ENCODE data around the gene TSSC4.

The TSSC4 gene

DNA sequence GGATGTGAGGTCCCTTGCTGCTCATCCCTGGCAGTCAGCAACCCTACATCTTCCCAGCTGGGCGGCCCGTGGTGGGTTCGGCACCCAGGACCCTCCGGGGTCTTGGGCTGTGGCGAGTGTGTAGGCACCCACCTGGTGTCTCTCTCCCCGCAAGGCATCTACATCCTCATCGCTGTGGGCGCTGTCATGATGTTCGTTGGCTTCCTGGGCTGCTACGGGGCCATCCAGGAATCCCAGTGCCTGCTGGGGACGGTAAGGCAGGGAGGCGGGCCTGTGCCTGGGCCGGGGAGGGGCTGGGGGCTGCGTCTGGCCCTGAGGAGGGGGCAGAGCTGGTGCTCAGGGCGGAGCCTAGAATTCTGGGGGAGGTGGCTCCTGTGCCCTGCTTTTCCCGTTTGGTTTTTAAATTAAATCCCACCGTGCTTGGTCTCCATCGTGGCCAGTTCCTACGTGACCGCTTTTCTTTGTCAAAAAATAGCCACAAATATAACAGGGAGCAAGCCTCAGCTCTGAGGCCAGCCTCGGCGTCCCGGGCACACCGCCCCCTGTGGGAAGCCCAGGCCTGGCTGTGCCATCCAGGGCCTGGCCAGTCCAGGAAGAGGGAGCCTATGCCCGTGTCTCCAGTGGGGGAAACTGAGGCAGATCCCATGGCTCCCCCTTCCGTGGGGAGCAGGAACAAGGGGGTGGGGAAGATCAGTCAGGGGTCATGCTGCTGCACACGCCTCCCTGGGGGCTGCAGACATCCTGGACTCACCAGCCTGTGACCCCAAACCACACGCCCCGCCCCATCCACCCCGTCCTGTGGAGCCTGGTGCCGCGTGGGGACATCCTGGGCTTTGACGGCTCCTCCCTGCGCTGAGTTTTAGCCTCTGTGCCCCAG is 6.4 kb upstream of the TSSC4 start:
- no peaks in the 10 kb centered on the region for H3K9me3 ChIP-seq (ENCODE audit: control insufficient read depth, low read length)
- peaks cover 5% of the 10 kb centered on the region for H3K36me3 ChIP-seq (ENCODE audit: control insufficient read depth, insufficient read depth, low read length)
- no peaks in the 10 kb centered on the region for H3K27me3 ChIP-seq (ENCODE audit: control insufficient read depth, insufficient read depth, low read length, poor library complexity, severe bottlenecking)
- no peak overlapping the region for H3K4me3 ChIP-seq (ENCODE audit: insufficient read depth, low read depth, low read length)
- peaks cover 8% of the 10 kb centered on the region for H3K4me1 ChIP-seq (ENCODE audit: control insufficient read depth, insufficient read depth, low read length)
- WGBS, 2 experiments = 90 to 91% methylated on average over 34 of the region's 34 CpGs
- no peak overlapping the region for H3K27ac ChIP-seq (ENCODE audit: insufficient read depth, low read depth, low read length, poor library complexity, severe bottlenecking)

DNA sequence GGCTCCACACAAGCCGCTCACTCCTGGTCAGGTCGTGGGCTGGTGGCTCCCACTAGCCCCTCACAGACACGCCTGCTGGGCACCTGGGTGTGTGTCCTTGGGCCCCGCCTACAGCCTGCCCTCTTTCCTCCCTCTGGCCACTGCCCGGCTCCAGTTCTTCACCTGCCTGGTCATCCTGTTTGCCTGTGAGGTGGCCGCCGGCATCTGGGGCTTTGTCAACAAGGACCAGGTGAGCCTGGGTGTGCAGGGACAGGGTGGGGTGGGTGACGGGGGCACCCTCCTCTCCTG is 5.8 kb upstream of the TSSC4 start:
- Histone ChIP-seq H3K36me3 (ENCODE audit: control insufficient read depth, insufficient read depth, low read length) (peaks cover 5% of the 10 kb centered on the region), H3K27me3 (ENCODE audit: control insufficient read depth, insufficient read depth, low read length, poor library complexity, severe bottlenecking) (no peaks in the 10 kb centered on the region), H3K27ac (ENCODE audit: insufficient read depth, low read depth, low read length, poor library complexity, severe bottlenecking) (no peak overlapping the region), H3K4me3 (ENCODE audit: insufficient read depth, low read depth, low read length) (no peak overlapping the region), H3K9me3 (ENCODE audit: control insufficient read depth, low read length) (no peaks in the 10 kb centered on the region), H3K4me1 (ENCODE audit: control insufficient read depth, insufficient read depth, low read length) (peaks cover 9% of the 10 kb centered on the region)
- WGBS, 2 experiments = 86 to 92% methylated on average over 8 of the region's 8 CpGs

DNA sequence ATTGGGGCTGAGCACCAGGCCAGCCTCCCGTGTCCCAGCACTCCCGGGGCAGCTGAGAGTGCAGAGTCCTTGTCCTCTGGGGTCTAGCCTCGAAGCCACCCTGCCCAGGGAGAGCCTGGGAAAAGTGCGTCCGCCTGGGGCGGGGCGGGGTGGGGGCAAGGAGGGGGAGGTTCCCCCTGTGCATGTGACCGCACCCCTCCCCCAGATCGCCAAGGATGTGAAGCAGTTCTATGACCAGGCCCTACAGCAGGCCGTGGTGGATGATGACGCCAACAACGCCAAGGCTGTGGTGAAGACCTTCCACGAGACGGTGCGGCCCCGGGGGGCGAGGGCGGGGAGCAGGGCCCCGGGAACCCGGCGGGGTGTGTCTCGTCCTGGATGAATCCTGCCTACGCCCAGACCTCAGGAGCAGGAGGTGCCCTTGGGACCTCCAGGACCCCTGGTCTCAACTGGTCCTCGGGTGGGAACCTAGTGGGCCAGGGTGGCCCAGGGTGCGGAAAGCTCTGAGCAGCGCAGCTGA is 5.3 kb upstream of the TSSC4 start:
- H3K36me3 ChIP-seq (ENCODE audit: control insufficient read depth, insufficient read depth, low read length) = peaks cover 5% of the 10 kb centered on the region
- H3K9me3 ChIP-seq (ENCODE audit: control insufficient read depth, low read length) = no peaks in the 10 kb centered on the region
- WGBS, 2 experiments = 95 to 96% methylated on average over 26 of the region's 26 CpGs

DNA sequence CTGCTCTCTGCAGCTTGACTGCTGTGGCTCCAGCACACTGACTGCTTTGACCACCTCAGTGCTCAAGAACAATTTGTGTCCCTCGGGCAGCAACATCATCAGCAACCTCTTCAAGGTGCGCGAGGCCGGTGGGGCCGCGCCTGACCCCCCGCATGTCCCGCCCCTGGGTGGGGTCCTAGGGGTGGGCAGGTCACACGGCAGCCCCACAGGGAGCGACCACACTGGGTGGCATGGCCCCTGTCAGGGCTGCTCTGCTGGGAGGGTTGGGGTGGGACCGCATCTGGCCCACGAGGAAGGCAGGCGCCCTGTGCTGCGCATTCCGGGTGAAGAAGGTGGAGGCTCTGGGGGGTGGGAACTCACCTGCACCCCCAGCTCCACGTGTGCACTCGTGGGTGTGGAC is 4.7 kb upstream of the TSSC4 start:
- peaks cover 5% of the 10 kb centered on the region for H3K36me3 ChIP-seq (ENCODE audit: control insufficient read depth, insufficient read depth, low read length)
- H3K4me1 ChIP-seq (ENCODE audit: control insufficient read depth, insufficient read depth, low read length) = peaks cover 5% of the 10 kb centered on the region
- WGBS, 2 experiments = 95% methylated on average over 17 of the region's 17 CpGs
- no peaks in the 10 kb centered on the region for H3K9me3 ChIP-seq (ENCODE audit: control insufficient read depth, low read length)
- H3K27me3 ChIP-seq (ENCODE audit: control insufficient read depth, insufficient read depth, low read length, poor library complexity, severe bottlenecking) = no peaks in the 10 kb centered on the region
- H3K27ac ChIP-seq (ENCODE audit: insufficient read depth, low read depth, low read length, poor library complexity, severe bottlenecking) = no peak overlapping the region
- no peak overlapping the region for H3K4me3 ChIP-seq (ENCODE audit: insufficient read depth, low read depth, low read length)

More for the DNA sequence above, 5.3 kb upstream of the TSSC4 start:
- H3K4me1 ChIP-seq (ENCODE audit: control insufficient read depth, insufficient read depth, low read length) = peaks cover 8% of the 10 kb centered on the region
- H3K4me3 ChIP-seq (ENCODE audit: insufficient read depth, low read depth, low read length) = no peak overlapping the region
- H3K27ac ChIP-seq (ENCODE audit: insufficient read depth, low read depth, low read length, poor library complexity, severe bottlenecking) = no peak overlapping the region
- H3K27me3 ChIP-seq (ENCODE audit: control insufficient read depth, insufficient read depth, low read length, poor library complexity, severe bottlenecking) = no peaks in the 10 kb centered on the region

DNA sequence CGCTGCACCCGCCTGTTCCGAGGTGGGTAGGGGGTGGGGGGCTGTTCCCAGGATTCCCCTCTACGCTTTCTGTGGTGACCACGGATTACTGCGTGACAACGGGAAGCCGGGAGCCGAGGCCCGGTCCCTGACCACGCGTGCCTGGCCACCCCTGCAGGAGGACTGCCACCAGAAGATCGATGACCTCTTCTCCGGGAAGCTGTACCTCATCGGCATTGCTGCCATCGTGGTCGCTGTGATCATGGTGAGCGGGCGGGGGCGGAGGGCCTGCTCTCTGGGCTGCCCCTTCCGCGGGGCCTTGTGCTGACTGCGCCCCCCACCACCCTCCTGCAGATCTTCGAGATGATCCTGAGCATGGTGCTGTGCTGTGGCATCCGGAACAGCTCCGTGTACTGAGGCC is 4.1 kb upstream of the TSSC4 start:
- Histone ChIP-seq H3K9me3 (ENCODE audit: control insufficient read depth, low read length) (no peaks in the 10 kb centered on the region), H3K36me3 (ENCODE audit: control insufficient read depth, insufficient read depth, low read length) (peaks cover 5% of the 10 kb centered on the region), H3K4me1 (ENCODE audit: control insufficient read depth, insufficient read depth, low read length) (peaks cover 7% of the 10 kb centered on the region), H3K27ac (ENCODE audit: insufficient read depth, low read depth, low read length, poor library complexity, severe bottlenecking) (no peak overlapping the region), H3K27me3 (ENCODE audit: control insufficient read depth, insufficient read depth, low read length, poor library complexity, severe bottlenecking) (no peaks in the 10 kb centered on the region), H3K4me3 (ENCODE audit: insufficient read depth, low read depth, low read length) (no peak overlapping the region)
- WGBS, 2 experiments = 94% methylated on average over 26 of the region's 26 CpGs

DNA sequence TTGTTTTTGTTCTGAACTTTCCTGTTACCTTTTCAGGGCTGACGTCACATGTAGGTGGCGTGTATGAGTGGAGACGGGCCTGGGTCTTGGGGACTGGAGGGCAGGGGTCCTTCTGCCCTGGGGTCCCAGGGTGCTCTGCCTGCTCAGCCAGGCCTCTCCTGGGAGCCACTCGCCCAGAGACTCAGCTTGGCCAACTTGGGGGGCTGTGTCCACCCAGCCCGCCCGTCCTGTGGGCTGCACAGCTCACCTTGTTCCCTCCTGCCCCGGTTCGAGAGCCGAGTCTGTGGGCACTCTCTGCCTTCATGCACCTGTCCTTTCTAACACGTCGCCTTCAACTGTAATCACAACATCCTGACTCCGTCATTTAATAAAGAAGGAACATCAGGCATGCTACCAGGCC is 3.5 kb upstream of the TSSC4 start:
- H3K27me3 ChIP-seq (ENCODE audit: control insufficient read depth, insufficient read depth, low read length, poor library complexity, severe bottlenecking) = no peaks in the 10 kb centered on the region
- H3K4me1 ChIP-seq (ENCODE audit: control insufficient read depth, insufficient read depth, low read length) = peaks cover 12% of the 10 kb centered on the region
- WGBS, 2 experiments = 87 to 89% methylated on average over 12 of the region's 12 CpGs
- no peak overlapping the region for H3K4me3 ChIP-seq (ENCODE audit: insufficient read depth, low read depth, low read length)
- H3K36me3 ChIP-seq (ENCODE audit: control insufficient read depth, insufficient read depth, low read length) = peaks cover 5% of the 10 kb centered on the region
- no peaks in the 10 kb centered on the region for H3K9me3 ChIP-seq (ENCODE audit: control insufficient read depth, low read length)
- no peak overlapping the region for H3K27ac ChIP-seq (ENCODE audit: insufficient read depth, low read depth, low read length, poor library complexity, severe bottlenecking)

DNA sequence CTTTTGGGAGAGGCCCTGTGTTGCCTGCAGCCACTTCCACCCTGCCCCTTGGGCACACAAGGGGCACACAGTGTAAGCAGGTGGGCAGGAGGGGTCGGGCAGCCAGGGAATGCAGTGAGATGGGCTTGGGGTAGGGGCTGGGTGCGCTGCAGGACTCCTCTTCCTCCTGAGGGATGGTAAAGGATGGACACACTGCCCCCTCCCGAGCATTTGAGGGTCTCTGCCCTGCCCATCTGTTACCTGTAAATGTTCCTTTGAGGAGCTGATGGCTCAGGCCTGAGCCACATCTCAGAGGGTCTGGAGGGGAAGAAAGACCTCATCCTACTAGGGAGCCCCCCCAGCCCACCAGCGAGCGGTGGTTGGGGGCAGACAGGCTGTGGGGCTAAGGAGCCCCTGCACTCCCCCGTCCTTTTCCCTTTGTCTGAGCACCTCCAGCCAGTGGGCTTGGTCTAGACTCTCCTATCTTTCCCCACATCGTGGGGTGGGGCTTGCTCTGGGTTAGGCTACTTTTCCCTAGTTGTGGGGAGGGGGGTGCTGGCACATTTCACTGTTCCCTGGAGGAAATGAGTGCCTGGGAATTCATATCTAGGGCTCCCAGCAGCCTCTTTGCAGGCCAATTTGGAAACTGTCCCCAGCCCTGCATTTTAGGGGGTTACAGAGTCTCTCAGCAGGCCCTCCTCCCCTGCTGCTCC is 1.7 kb upstream of the TSSC4 start:
- no peak overlapping the region for H3K27ac ChIP-seq (ENCODE audit: insufficient read depth, low read depth, low read length, poor library complexity, severe bottlenecking)
- WGBS, 2 experiments = 85 to 86% methylated on average over 7 of the region's 7 CpGs
- no peak overlapping the region for H3K4me3 ChIP-seq (ENCODE audit: insufficient read depth, low read depth, low read length)
- peaks cover 19% of the 10 kb centered on the region for H3K36me3 ChIP-seq (ENCODE audit: control insufficient read depth, insufficient read depth, low read length)
- H3K9me3 ChIP-seq (ENCODE audit: control insufficient read depth, low read length) = no peaks in the 10 kb centered on the region
- peaks cover 12% of the 10 kb centered on the region for H3K4me1 ChIP-seq (ENCODE audit: control insufficient read depth, insufficient read depth, low read length)
- H3K27me3 ChIP-seq (ENCODE audit: control insufficient read depth, insufficient read depth, low read length, poor library complexity, severe bottlenecking) = no peaks in the 10 kb centered on the region

DNA sequence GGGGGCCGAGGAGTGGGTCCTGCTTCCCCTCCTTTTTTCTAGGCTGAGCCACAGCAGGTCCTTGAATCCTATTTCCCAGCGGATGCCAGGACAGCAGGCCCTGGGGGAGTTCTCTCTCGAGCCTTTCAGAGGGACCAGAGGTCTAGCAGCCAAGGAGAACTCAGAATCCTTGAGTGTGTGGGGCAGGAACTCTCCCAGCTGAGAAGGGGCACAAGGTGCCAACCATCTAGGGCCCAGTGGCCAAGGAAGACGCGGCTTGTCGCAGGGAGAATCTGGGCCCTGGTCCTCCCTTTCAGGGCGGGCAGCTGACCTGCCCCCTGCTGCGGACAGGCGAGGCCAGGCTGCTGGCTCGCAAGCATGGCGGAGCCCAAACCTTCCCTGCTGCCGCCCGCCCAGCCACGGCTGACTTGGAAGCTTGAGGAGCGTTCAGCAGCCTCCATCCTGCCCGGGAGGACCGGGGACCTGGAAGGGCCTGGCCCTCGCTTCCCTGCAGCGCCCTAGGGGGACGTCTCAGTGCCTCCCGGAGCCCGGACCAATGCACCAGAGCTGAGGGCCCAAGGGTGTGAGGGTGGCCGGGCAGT is 972 bp upstream of the TSSC4 start:
- Histone ChIP-seq H3K9me3 (ENCODE audit: control insufficient read depth, low read length) (no peaks in the 10 kb centered on the region), H3K27ac (ENCODE audit: insufficient read depth, low read depth, low read length, poor library complexity, severe bottlenecking) (peak overlapping the region; percentile 86), H3K36me3 (ENCODE audit: control insufficient read depth, insufficient read depth, low read length) (peaks cover 19% of the 10 kb centered on the region), H3K27me3 (ENCODE audit: control insufficient read depth, insufficient read depth, low read length, poor library complexity, severe bottlenecking) (no peaks in the 10 kb centered on the region), H3K4me1 (ENCODE audit: control insufficient read depth, insufficient read depth, low read length) (peaks cover 12% of the 10 kb centered on the region), H3K4me3 (ENCODE audit: insufficient read depth, low read depth, low read length) (peak overlapping the region; percentile 52)
- 76 to 81% methylated on average over 23 of the region's 23 CpGs for WGBS, 2 experiments

DNA sequence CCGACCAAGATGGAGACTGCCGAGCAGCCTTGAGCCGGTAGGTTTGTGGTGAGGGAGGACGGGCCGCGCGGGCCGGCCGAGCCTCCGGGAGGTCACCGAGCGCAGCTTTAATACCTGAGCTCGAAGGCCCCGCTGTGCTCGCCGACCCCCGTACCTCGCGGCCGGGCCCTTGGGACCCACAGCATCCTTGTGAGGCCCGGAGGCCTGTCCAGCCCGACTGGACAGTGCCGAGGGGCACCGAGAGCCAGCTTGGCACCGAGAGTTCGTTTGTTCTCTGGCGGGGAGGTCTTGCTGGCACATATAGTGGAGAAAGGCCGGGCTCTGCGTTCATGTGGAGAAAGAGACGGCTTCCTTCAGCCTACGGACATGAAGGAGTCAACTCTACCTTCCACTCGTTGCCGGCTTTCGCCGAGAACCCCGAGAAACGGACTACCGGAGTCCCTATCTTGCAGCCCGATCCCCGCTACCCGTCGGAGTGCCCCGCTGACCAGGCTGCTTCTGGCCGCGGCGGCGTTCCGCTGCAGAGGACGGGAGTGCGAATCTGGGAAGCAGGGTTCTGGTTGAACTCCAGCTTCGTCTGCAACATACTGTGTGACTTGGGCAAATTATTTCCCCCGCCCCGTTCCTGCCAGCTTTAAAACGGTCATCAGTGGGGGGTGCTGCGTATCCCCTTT is 349 bp downstream of the TSSC4 start:
- H3K4me1 ChIP-seq (ENCODE audit: control insufficient read depth, insufficient read depth, low read length) = peaks cover 12% of the 10 kb centered on the region
- no peaks in the 10 kb centered on the region for H3K9me3 ChIP-seq (ENCODE audit: control insufficient read depth, low read length)
- peak overlapping the region; percentile 39 for H3K27ac ChIP-seq (ENCODE audit: insufficient read depth, low read depth, low read length, poor library complexity, severe bottlenecking)
- peaks cover 19% of the 10 kb centered on the region for H3K36me3 ChIP-seq (ENCODE audit: control insufficient read depth, insufficient read depth, low read length)
- peak overlapping the region; percentile 97 for H3K4me3 ChIP-seq (ENCODE audit: insufficient read depth, low read depth, low read length)
- WGBS, 2 experiments = 1% methylated on average over 55 of the region's 55 CpGs
- no peaks in the 10 kb centered on the region for H3K27me3 ChIP-seq (ENCODE audit: control insufficient read depth, insufficient read depth, low read length, poor library complexity, severe bottlenecking)
